ENCODE measurements around the gene EIF4G3. TPM values are rescaled to one million over a fixed set of nuclear protein-coding genes. Genes with fewer than 3 reads are reported as not detected.
A peak's percentile ranks its signal among the peaks of the same experiment; 100 is the strongest.

Gene EIF4G3
- total and polyA plus RNA-seq, 2 of the 8 experiments (the other 6 are each of a cell fraction or from before 2014, with no cell fraction given): 47.5 to 66.6 TPM

GRCh38 chr1:21217812-21218596 is 41.3 kb upstream of the EIF4G3 start (continued):
- TF ChIP-seq CHD7 (IDR thresholded peaks at IDR 0.05; ENCODE audit: insufficient replicate concordance, low read length) (no peak), PHF8 (conservative IDR thresholded peaks at IDR 0.05; ENCODE audit: low read depth, low read length) (no peak), E2F6 (IDR thresholded peaks at IDR 0.05) (peak; percentile 100), CREB1 (IDR thresholded peaks at IDR 0.05) (0 out of 2 replicates have a peak, but pooled peaks have one; percentile 43), MAX (IDR thresholded peaks at IDR 0.05) (peak; percentile 99), RAD21 (IDR thresholded peaks at IDR 0.05 in 1 of 2, conservative IDR thresholded peaks at IDR 0.05 in 1 of 2; ENCODE audit: low read depth in 2 of 2, low read length in 2 of 2) (peak; percentile 58 to 65), RXRA (IDR thresholded peaks at IDR 0.05; ENCODE audit: insufficient read depth, low read depth, low read length) (no peak)
